BLaER1 (cell line): ENCODE data around the gene MOB3B.

Source experiments
- H3K27ac ChIP-seq: shearing (Covaris generic); formaldehyde crosslinking; 2 replicates; pipeline ENCODE4 v1.8.1; 2022
- H3K27me3 ChIP-seq: shearing (Covaris generic); formaldehyde crosslinking; 2 replicates; pipeline ENCODE4 v1.8.1; 2022
- H3K36me3 ChIP-seq: shearing (Covaris generic); formaldehyde crosslinking; 2 replicates; pipeline ENCODE4 v1.8.1; 2022
- H3K4me1 ChIP-seq: shearing (Covaris generic); formaldehyde crosslinking; 2 replicates; pipeline ENCODE4 v1.8.1; 2022
- H3K4me2 ChIP-seq: shearing (Covaris generic); formaldehyde crosslinking; 2 replicates; pipeline ENCODE4 v1.8.1; 2022
- H3K4me3 ChIP-seq: shearing (Covaris generic); formaldehyde crosslinking; 2 replicates; pipeline ENCODE4 v1.8.1; 2022
- H3K9ac ChIP-seq: shearing (Covaris generic); formaldehyde crosslinking; 2 replicates; pipeline ENCODE4 v1.8.1; 2022
- H3K9me3 ChIP-seq: shearing (Covaris generic); formaldehyde crosslinking; 2 replicates; pipeline ENCODE4 v1.8.1; 2022
- H4K20me1 ChIP-seq: shearing (Covaris generic); formaldehyde crosslinking; 2 replicates; pipeline ENCODE4 v1.8.1; 2022
- Cebpa-rat ChIP-seq: shearing (Covaris generic); IDR thresholded peaks from 2 replicates; pipeline ENCODE4 v1.8.1; 2022

Gene MOB3B

GRCh38 chr9:27487128-27487640 is 42.4 kb downstream of the MOB3B start:
- Histone ChIP-seq H3K4me1 (peaks cover 88% of the 10 kb centered on the region), H3K36me3 (no peaks in the 10 kb centered on the region), H3K4me2 (peak overlapping the region; percentile 76), H4K20me1 (no peaks in the 10 kb centered on the region), H3K27ac (peak overlapping the region; percentile 19; the same call in 1 of the 2 replicates), H3K9ac (no peak overlapping the region), H3K9me3 (no peaks in the 10 kb centered on the region), H3K27me3 (no peaks in the 10 kb centered on the region), H3K4me3 (no peak overlapping the region)
- no peak for TF ChIP-seq Cebpa-rat

GRCh38 chr9:27485158-27485557 is 44.5 kb downstream of the MOB3B start:
- H3K4me3 ChIP-seq = no peak overlapping the region
- H3K4me1 ChIP-seq = peaks cover 70% of the 10 kb centered on the region
- TF ChIP-seq Cebpa-rat = no peak
- H4K20me1 ChIP-seq = no peaks in the 10 kb centered on the region
- H3K36me3 ChIP-seq = no peaks in the 10 kb centered on the region
- no peaks in the 10 kb centered on the region for H3K27me3 ChIP-seq
- no peaks in the 10 kb centered on the region for H3K9me3 ChIP-seq
- no peak overlapping the region for H3K27ac ChIP-seq
- peak overlapping the region; percentile 54 for H3K4me2 ChIP-seq
- H3K9ac ChIP-seq = no peak overlapping the region

- H3K27ac ChIP-seq = no peak overlapping the region
- H3K4me3 ChIP-seq = no peak overlapping the region
- no peaks in the 10 kb centered on the region for H3K36me3 ChIP-seq
- peaks cover 7% of the 10 kb centered on the region for H3K9me3 ChIP-seq
- H3K4me1 ChIP-seq = peaks cover 61% of the 10 kb centered on the region
- peak overlapping the region; percentile 54 for H3K4me2 ChIP-seq
- H4K20me1 ChIP-seq = no peaks in the 10 kb centered on the region
- H3K9ac ChIP-seq = no peak overlapping the region
- H3K27me3 ChIP-seq = no peaks in the 10 kb centered on the region
- no peak for TF ChIP-seq Cebpa-rat
Observed at GRCh38 chr9:27483576-27483975, 46.0 kb downstream of the MOB3B start.

GRCh38 chr9:27482709-27483108 is 46.9 kb downstream of the MOB3B start:
- H3K27ac ChIP-seq = no peak overlapping the region
- no peaks in the 10 kb centered on the region for H3K36me3 ChIP-seq
- H3K4me2 ChIP-seq = no peak overlapping the region
- no peak overlapping the region for H3K9ac ChIP-seq
- H4K20me1 ChIP-seq = no peaks in the 10 kb centered on the region
- no peaks in the 10 kb centered on the region for H3K27me3 ChIP-seq
- no peak overlapping the region for H3K4me3 ChIP-seq
- no peak for TF ChIP-seq Cebpa-rat
- peaks cover 52% of the 10 kb centered on the region for H3K4me1 ChIP-seq
- peaks cover 16% of the 10 kb centered on the region for H3K9me3 ChIP-seq

- TF ChIP-seq Cebpa-rat = no peak
Observed at GRCh38 chr9:27478322-27478721, 51.3 kb downstream of the MOB3B start.

GRCh38 chr9:27476870-27477515 is 52.6 kb downstream of the MOB3B start:
- Histone ChIP-seq H3K4me2 (no peak overlapping the region), H4K20me1 (no peaks in the 10 kb centered on the region), H3K36me3 (no peaks in the 10 kb centered on the region)

More at GRCh38 chr9:27478322-27478721, 51.3 kb downstream of the MOB3B start:
- Histone ChIP-seq H4K20me1 (no peaks in the 10 kb centered on the region), H3K27me3 (no peaks in the 10 kb centered on the region), H3K27ac (no peak overlapping the region), H3K36me3 (no peaks in the 10 kb centered on the region), H3K4me2 (no peak overlapping the region), H3K9me3 (peaks cover 19% of the 10 kb centered on the region), H3K4me3 (no peak overlapping the region), H3K4me1 (peaks cover 21% of the 10 kb centered on the region), H3K9ac (no peak overlapping the region)

GRCh38 chr9:27475057-27475595 is 54.5 kb downstream of the MOB3B start:
- Histone ChIP-seq H3K9me3 (peaks cover 19% of the 10 kb centered on the region), H3K4me1 (peaks cover 51% of the 10 kb centered on the region), H3K4me3 (no peak overlapping the region), H3K27me3 (no peaks in the 10 kb centered on the region), H3K9ac (no peak overlapping the region), H3K27ac (no peak overlapping the region), H4K20me1 (no peaks in the 10 kb centered on the region), H3K36me3 (no peaks in the 10 kb centered on the region), H3K4me2 (no peak overlapping the region)
- TF ChIP-seq Cebpa-rat = no peak

More at GRCh38 chr9:27476870-27477515, 52.6 kb downstream of the MOB3B start:
- H3K4me3 ChIP-seq = no peak overlapping the region
- H3K27ac ChIP-seq = no peak overlapping the region
- peaks cover 19% of the 10 kb centered on the region for H3K9me3 ChIP-seq
- H3K27me3 ChIP-seq = no peaks in the 10 kb centered on the region
- no peak overlapping the region for H3K9ac ChIP-seq
- no peak for TF ChIP-seq Cebpa-rat
- H3K4me1 ChIP-seq = peaks cover 34% of the 10 kb centered on the region

- Histone ChIP-seq H3K27me3 (no peaks in the 10 kb centered on the region), H3K4me3 (no peak overlapping the region), H3K4me2 (0 out of 2 replicates have a peak overlapping the region, but pooled peaks have one; percentile 5), H3K27ac (no peak overlapping the region), H3K9me3 (peaks cover 18% of the 10 kb centered on the region), H3K4me1 (peaks cover 53% of the 10 kb centered on the region), H3K36me3 (no peaks in the 10 kb centered on the region), H4K20me1 (no peaks in the 10 kb centered on the region), H3K9ac (no peak overlapping the region)
- TF ChIP-seq Cebpa-rat = no peak
Observed at GRCh38 chr9:27474305-27474704, 55.3 kb downstream of the MOB3B start.

- Histone ChIP-seq H3K36me3 (no peaks in the 10 kb centered on the region), H3K27ac (peak overlapping the region; percentile 50; the same call in 1 of the 2 replicates), H3K27me3 (no peaks in the 10 kb centered on the region), H3K4me2 (peak overlapping the region; percentile 64; the same call in 1 of the 2 replicates), H3K4me3 (no peak overlapping the region), H3K9me3 (peaks cover 7% of the 10 kb centered on the region), H3K4me1 (peaks cover 65% of the 10 kb centered on the region), H4K20me1 (no peaks in the 10 kb centered on the region), H3K9ac (no peak overlapping the region)
- TF ChIP-seq Cebpa-rat = no peak
Observed at GRCh38 chr9:27473111-27473529, 56.5 kb downstream of the MOB3B start.

- H3K36me3 ChIP-seq = no peaks in the 10 kb centered on the region
- peaks cover 4% of the 10 kb centered on the region; the same call in 1 of the 2 replicates for H3K9me3 ChIP-seq
- peaks cover 67% of the 10 kb centered on the region for H3K4me1 ChIP-seq
- TF ChIP-seq Cebpa-rat = no peak
- H3K27ac ChIP-seq = peak overlapping the region; percentile 44; the same call in 1 of the 2 replicates
- no peaks in the 10 kb centered on the region for H3K27me3 ChIP-seq
- peak overlapping the region; percentile 31; the same call in 1 of the 2 replicates for H3K9ac ChIP-seq
- peak overlapping the region; percentile 64 for H3K4me2 ChIP-seq
- H3K4me3 ChIP-seq = no peak overlapping the region
- H4K20me1 ChIP-seq = no peaks in the 10 kb centered on the region
Observed at GRCh38 chr9:27472195-27472594, 57.4 kb downstream of the MOB3B start.
